HCT116 (cell line): ENCODE data around the gene FBXL15. TPM values are rescaled to one million over a fixed set of nuclear protein-coding genes. Genes with fewer than 3 reads are reported as not detected.

Experiments
- ATAC-seq: fragments of 200-7000 bp; cut with Tn5 transposase; 2 replicates; pipeline ENCODE4 v1.9.1; 2020; ENCODE audit warnings: mild to moderate bottlenecking, moderate library complexity
- BruUV-seq: library from RNA; stranded (reverse); fragments of 400-500 nt; replicated peaks from 2 replicates; lab custom pipeline; 2021; lab: Mats Ljungman, UMichigan
- CTCF ChIA-PET: fragments of 300-600 bp; sonication (Branson Sonifier 250); formaldehyde crosslinking; loops from one replicate; lab custom pipeline; 2021; ENCODE audit warnings: antibody characterized with exemption; lab: Charles Lee
- POLR2A ChIA-PET: fragments of 300-600, 350-600 bp; sonication (Branson Sonifier 250); formaldehyde crosslinking; loops from one replicate; lab custom pipeline; 2021; ENCODE audit warnings: antibody characterized with exemption; lab: Charles Lee
- RAD21 ChIA-PET, 2 experiments: fragments of 300-600 bp; sonication (Branson Sonifier 250); formaldehyde crosslinking; loops; one replicate each; lab custom pipeline; 2023; ENCODE audit warnings: low total read pairs in 2 of 2; ENCODE audit not compliant: uncharacterized antibody in 2 of 2, unreplicated experiment in 2 of 2, low non-redundant PET in 1 of 2; lab: Charles Lee
- DNase-seq: peaks from one replicate; pipeline ENCODE4 v3.0.0-alpha.2; 2010; ENCODE audit warnings: low read depth, low spot score
- H2AFZ ChIP-seq: fragments of 200-600 bp; shearing (Covaris generic), sonication (generic); 2 replicates; pipeline ENCODE4 v1.6.1; 2017; ENCODE audit warnings: low read depth, mixed run types, mixed read lengths, antibody characterized with exemption, low read length; ENCODE audit not compliant: poor library complexity, severe bottlenecking
- H3K27ac ChIP-seq: 2 replicates; pipeline ENCODE4 v1.5.1; 2012; ENCODE audit warnings: low read depth, low read length
- H3K27me3 ChIP-seq: fragments of 200-600 bp; sonication (generic); 2 replicates; pipeline ENCODE4 v1.6.1; 2016; ENCODE audit warnings: mixed run types, low read length, mixed read lengths; ENCODE audit not compliant: insufficient read depth
- H3K36me3 ChIP-seq, 2 experiments: fragments of 200-500 bp in 1 of 2; fragments of 200-600 bp in 1 of 2; sonication (Bioruptor generic) in 1 of 2; sonication (generic) in 1 of 2; 2 replicates each; pipeline versions ENCODE4 v1.5.1 to v1.6.1; 2014 to 2016; ENCODE audit warnings: low read length in 2 of 2, inconsistent platforms in 1 of 2, mixed read lengths in 1 of 2, mixed run types in 1 of 2; ENCODE audit not compliant: insufficient read depth in 2 of 2, control insufficient read depth in 1 of 2
- H3K4me1 ChIP-seq, 2 experiments: fragments of 200-600 bp in 1 of 2; sonication (generic) in 1 of 2; 2 replicates each; pipeline versions ENCODE4 v1.5.1 to v1.6.1; 2012 to 2017; ENCODE audit warnings: low read length in 2 of 2, inconsistent platforms in 1 of 2, mild to moderate bottlenecking in 1 of 2, mixed read lengths in 1 of 2, mixed run types in 1 of 2, moderate library complexity in 1 of 2; ENCODE audit not compliant: insufficient read depth in 2 of 2, control insufficient read depth in 1 of 2
- H3K4me2 ChIP-seq: fragments of 200-600 bp; sonication (generic); 2 replicates; pipeline ENCODE4 v1.6.1; 2017; ENCODE audit warnings: mixed run types, low read length, mixed read lengths
- H3K4me3 ChIP-seq, 2 experiments: fragments of 200-600 bp in 1 of 2; sonication (generic) in 1 of 2; replicated peaks in 1 of 2; 2 replicates each; pipeline ENCODE4 v1.5.1; 2011 to 2016; ENCODE audit warnings: low read length in 2 of 2, control low read depth in 1 of 2, low read depth in 1 of 2, mild to moderate bottlenecking in 1 of 2, mixed read lengths in 1 of 2, mixed run types in 1 of 2
- H3K79me2 ChIP-seq: fragments of 200-600 bp; sonication (generic); 2 replicates; pipeline ENCODE4 v1.6.1; 2017; ENCODE audit warnings: mild to moderate bottlenecking, mixed run types, low read length, moderate library complexity, mixed read lengths; ENCODE audit not compliant: insufficient read depth
- H3K9ac ChIP-seq: fragments of 200-600 bp; sonication (generic); 2 replicates; pipeline ENCODE4 v1.6.1; 2016; ENCODE audit warnings: low read length, mixed read lengths
- H3K9me2 ChIP-seq: fragments of 200-600 bp; sonication (generic), shearing (Covaris generic); 2 replicates; pipeline ENCODE4 v1.6.1; 2017; ENCODE audit warnings: mixed run types, mild to moderate bottlenecking, moderate library complexity; ENCODE audit not compliant: insufficient read depth
- H3K9me3 ChIP-seq, 2 experiments: fragments of 200-500 bp in 1 of 2; fragments of 200-600 bp in 1 of 2; sonication (Bioruptor generic) in 1 of 2; sonication (generic) in 1 of 2; 2 replicates each; pipeline ENCODE4 v1.6.1; 2014 to 2017; ENCODE audit warnings: low read length in 2 of 2, mixed read lengths in 2 of 2, inconsistent platforms in 1 of 2, low read depth in 1 of 2, mild to moderate bottlenecking in 1 of 2, mixed run types in 1 of 2, moderate library complexity in 1 of 2; ENCODE audit not compliant: control insufficient read depth in 1 of 2, insufficient read depth in 1 of 2
- H4K20me1 ChIP-seq: fragments of 200-600 bp; sonication (generic), shearing (Covaris generic); 2 replicates; pipeline ENCODE4 v1.6.1; 2017; ENCODE audit warnings: mixed run types, mild to moderate bottlenecking, moderate library complexity; ENCODE audit not compliant: insufficient read depth
- CBX3 ChIP-seq: IDR thresholded peaks from 2 replicates; pipeline ENCODE4 v1.6.1; 2012; ENCODE audit warnings: low read depth
- CEBPB ChIP-seq: IDR thresholded peaks from 2 replicates; pipeline ENCODE4 v1.6.1; 2012; ENCODE audit warnings: low read depth
- EGR1 ChIP-seq: IDR thresholded peaks from 2 replicates; pipeline ENCODE4 v1.6.1; 2012; ENCODE audit warnings: low read depth
- ELF1 ChIP-seq: IDR thresholded peaks from 2 replicates; pipeline ENCODE4 v1.6.1; 2012; ENCODE audit warnings: low read depth, borderline replicate concordance
- EZH2phosphoT487 ChIP-seq: fragments of 200-600 bp; IDR thresholded peaks from 2 replicates; pipeline ENCODE4 v1.6.1; 2018; ENCODE audit warnings: antibody characterized with exemption, borderline replicate concordance
- FOSL1 ChIP-seq: IDR thresholded peaks from 2 replicates; pipeline ENCODE4 v1.6.1; 2012; ENCODE audit warnings: low read depth
- JUND ChIP-seq: IDR thresholded peaks from 2 replicates; pipeline ENCODE4 v1.6.1; 2012
- POLR2A ChIP-seq: IDR thresholded peaks from 2 replicates; pipeline ENCODE4 v1.7.0; 2011; ENCODE audit warnings: borderline replicate concordance; ENCODE audit not compliant: insufficient read depth, insufficient read length; ENCODE audit errors: extremely low read depth
- SRF ChIP-seq: IDR thresholded peaks from 2 replicates; pipeline ENCODE4 v1.6.1; 2012; ENCODE audit warnings: low read depth
- YY1 ChIP-seq: IDR thresholded peaks from 2 replicates; pipeline ENCODE4 v1.6.1; 2011; ENCODE audit warnings: low read length, low read depth, moderate library complexity, mild to moderate bottlenecking; ENCODE audit not compliant: insufficient replicate concordance; ENCODE audit errors: extremely low read depth
- ZFX ChIP-seq: fragments of 450-650 bp; IDR thresholded peaks from 2 replicates; pipeline ENCODE4 v1.6.1; 2017
- ZNF274 ChIP-seq: fragments of 200-500 bp; sonication (Bioruptor generic); IDR thresholded peaks from 2 replicates; pipeline ENCODE4 v1.6.1; 2014; ENCODE audit warnings: mild to moderate bottlenecking, low read depth, low read length, inconsistent platforms
- intact Hi-C: fragments of 100-400 bp; cut with micrococcal nuclease; formaldehyde crosslinking; loops from 2 replicates; pipeline ENCODE4 v1.10.0; 2022
- total RNA-seq: library from RNA; stranded (reverse); gene quantifications from one replicate; pipeline ENCODE4 v1.2.1, GENCODE V29; 2021; ENCODE audit not compliant: unreplicated experiment
- TF ChIP-seq, protein P1 (sequence below): IDR thresholded peaks from 2 replicates; pipeline ENCODE4 v1.6.1; 2011; ENCODE audit warnings: mild to moderate bottlenecking, low read length, moderate library complexity; ENCODE audit not compliant: insufficient replicate concordance; ENCODE audit errors: extremely low read depth
- TF ChIP-seq, protein P2 (sequence below): IDR thresholded peaks from 2 replicates; pipeline ENCODE4 v1.6.1; 2012
- TF ChIP-seq, protein P3 (sequence below): IDR thresholded peaks from 2 replicates; pipeline ENCODE4 v1.6.1; 2012; ENCODE audit warnings: low read depth

FBXL15 gene
- total RNA-seq, 1 experiment from 2014 or later = 21.1 TPM

DNA sequence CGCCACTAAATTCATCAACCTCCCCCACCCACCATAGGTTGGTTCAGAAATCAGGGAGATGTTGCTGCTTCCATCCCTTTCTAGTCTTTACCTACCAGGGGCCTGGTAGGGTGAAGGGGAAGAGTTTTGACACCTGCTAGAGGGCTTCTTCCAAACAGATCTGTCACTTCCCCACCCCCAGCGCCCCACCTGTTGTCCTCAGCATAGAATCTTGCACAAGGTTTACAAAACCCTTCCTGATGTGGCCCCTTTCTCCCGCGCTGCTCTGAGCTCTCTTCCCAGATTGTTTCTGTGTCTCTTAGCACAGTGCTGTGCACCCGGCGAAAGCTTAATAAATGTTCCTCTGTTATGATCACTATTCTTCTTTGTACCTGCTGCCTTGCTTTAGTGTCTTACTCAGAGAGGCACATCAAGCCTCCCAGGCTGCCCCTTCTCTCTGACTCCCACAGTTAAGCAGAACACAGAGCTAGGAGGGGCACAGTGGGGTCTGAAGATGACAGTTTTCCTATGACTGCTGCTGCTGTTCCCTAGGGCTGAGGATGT, 41.9 kb downstream of the FBXL15 start:
- TF ChIP-seq, protein P1, sequence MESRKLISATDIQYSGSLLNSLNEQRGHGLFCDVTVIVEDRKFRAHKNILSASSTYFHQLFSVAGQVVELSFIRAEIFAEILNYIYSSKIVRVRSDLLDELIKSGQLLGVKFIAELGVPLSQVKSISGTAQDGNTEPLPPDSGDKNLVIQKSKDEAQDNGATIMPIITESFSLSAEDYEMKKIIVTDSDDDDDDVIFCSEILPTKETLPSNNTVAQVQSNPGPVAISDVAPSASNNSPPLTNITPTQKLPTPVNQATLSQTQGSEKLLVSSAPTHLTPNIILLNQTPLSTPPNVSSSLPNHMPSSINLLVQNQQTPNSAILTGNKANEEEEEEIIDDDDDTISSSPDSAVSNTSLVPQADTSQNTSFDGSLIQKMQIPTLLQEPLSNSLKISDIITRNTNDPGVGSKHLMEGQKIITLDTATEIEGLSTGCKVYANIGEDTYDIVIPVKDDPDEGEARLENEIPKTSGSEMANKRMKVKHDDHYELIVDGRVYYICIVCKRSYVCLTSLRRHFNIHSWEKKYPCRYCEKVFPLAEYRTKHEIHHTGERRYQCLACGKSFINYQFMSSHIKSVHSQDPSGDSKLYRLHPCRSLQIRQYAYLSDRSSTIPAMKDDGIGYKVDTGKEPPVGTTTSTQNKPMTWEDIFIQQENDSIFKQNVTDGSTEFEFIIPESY = no peak
- TF ChIP-seq SRF (no peak), EZH2phosphoT487 (no peak), CBX3 (no peak), CEBPB (no peak), ZFX (no peak), POLR2A (no peak), ZNF274 (no peak), EGR1 (no peak), FOSL1 (no peak), YY1 (no peak), JUND (no peak), ELF1 (no peak)
- TF ChIP-seq, protein P2, sequence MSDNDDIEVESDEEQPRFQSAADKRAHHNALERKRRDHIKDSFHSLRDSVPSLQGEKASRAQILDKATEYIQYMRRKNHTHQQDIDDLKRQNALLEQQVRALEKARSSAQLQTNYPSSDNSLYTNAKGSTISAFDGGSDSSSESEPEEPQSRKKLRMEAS = no peak
- TF ChIP-seq, protein P3, sequence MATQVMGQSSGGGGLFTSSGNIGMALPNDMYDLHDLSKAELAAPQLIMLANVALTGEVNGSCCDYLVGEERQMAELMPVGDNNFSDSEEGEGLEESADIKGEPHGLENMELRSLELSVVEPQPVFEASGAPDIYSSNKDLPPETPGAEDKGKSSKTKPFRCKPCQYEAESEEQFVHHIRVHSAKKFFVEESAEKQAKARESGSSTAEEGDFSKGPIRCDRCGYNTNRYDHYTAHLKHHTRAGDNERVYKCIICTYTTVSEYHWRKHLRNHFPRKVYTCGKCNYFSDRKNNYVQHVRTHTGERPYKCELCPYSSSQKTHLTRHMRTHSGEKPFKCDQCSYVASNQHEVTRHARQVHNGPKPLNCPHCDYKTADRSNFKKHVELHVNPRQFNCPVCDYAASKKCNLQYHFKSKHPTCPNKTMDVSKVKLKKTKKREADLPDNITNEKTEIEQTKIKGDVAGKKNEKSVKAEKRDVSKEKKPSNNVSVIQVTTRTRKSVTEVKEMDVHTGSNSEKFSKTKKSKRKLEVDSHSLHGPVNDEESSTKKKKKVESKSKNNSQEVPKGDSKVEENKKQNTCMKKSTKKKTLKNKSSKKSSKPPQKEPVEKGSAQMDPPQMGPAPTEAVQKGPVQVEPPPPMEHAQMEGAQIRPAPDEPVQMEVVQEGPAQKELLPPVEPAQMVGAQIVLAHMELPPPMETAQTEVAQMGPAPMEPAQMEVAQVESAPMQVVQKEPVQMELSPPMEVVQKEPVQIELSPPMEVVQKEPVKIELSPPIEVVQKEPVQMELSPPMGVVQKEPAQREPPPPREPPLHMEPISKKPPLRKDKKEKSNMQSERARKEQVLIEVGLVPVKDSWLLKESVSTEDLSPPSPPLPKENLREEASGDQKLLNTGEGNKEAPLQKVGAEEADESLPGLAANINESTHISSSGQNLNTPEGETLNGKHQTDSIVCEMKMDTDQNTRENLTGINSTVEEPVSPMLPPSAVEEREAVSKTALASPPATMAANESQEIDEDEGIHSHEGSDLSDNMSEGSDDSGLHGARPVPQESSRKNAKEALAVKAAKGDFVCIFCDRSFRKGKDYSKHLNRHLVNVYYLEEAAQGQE = no peak
- H3K4me2 ChIP-seq = peak overlapping the region; percentile 93
- no peak overlapping the region for H2AFZ ChIP-seq

More for the DNA sequence above, 41.9 kb downstream of the FBXL15 start:
- Histone ChIP-seq H3K79me2 (peaks cover 38% of the 10 kb centered on the region; the same call in 1 of the 2 replicates), H3K36me3 (no peaks in the 10 kb centered on the region), H3K9me3 (no peaks in the 10 kb centered on the region), H3K27ac (peak overlapping the region; percentile 59), H3K4me3 (peak overlapping the region; percentile 31 to 72), H3K27me3 (no peaks in the 10 kb centered on the region), H3K4me1 (peaks cover 31 to 42% of the 10 kb centered on the region in 2 experiments), H3K9ac (peak overlapping the region; percentile 84), H3K9me2 (no peaks in the 10 kb centered on the region), H4K20me1 (no peaks in the 10 kb centered on the region)
- no TSS peak for BruUV-seq
- DNase-seq (no peak), ATAC-seq (peak; percentile 0; the same call in 1 of the 2 replicates)
- ChIA-PET CTCF (interaction anchor here (1.0 to 2.9 kb wide), 9 partner anchors 17 to 293 kb away, joined by 3 to 18 read pairs (median 4); partner anchors contain the start of genes FBXL15 and NFKB2), RAD21 (interaction anchor here in 1 of 2 experiments (0.8 kb wide), 1 partner anchor 59 kb away, joined by 3 read pairs; no protein-coding TSS in a partner anchor), POLR2A (interaction anchor here (0.9 to 3.4 kb wide), 6 partner anchors 11 to 41 kb away, joined by 3 to 39 read pairs (median 4); partner anchors contain the start of genes ACTR1A, C10orf95, CUEDC2 and FBXL15)
- intact Hi-C loops = loop anchor here (5.0 kb wide), 2 partner anchors 40 to 230 kb away; partner anchors contain the start of gene FBXL15
